ENCODE data around the gene ADAM19.
A peak's percentile ranks its signal among the peaks of the same experiment; 100 is the strongest.

The ADAM19 gene

DNA sequence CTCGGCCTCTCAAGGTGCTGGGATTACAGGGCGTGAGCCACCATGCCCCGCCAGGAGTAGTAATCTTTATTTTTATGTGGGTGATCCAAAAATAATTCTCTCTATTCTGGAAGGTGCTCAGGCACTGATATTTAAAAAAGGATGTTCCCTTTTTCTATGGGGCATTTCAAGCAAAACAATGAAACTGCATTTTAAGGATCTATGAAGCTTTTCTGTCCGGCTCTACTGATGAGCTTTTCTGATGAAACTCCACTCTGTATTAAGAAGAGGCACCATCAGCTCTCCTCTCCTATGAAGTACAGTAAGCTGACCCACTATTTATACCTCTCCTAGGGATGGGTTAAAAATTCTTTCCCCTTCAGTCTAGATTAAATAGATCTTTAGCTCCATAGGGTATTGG, 7.4 kb downstream of the ADAM19 start:
- TF ChIP-seq POU2F2 (IDR thresholded peaks at IDR 0.05; ENCODE audit: low read depth, low read length), result no peak
- TF ChIP-seq PAX5 (IDR thresholded peaks at IDR 0.05; ENCODE audit: insufficient read depth, low read length, severe bottlenecking), result no peak
- no peak for TF ChIP-seq POLR2AphosphoS5 (IDR thresholded peaks at IDR 0.05; ENCODE audit: low read depth, low read length)
- TF ChIP-seq TAF1 (IDR thresholded peaks at IDR 0.05; ENCODE audit: low read depth, low read length), result no peak
- TF ChIP-seq POLR2A (IDR thresholded peaks at IDR 0.05; ENCODE audit: low read depth, low read length), result no peak
- no peak for TF ChIP-seq SPI1 (IDR thresholded peaks at IDR 0.05; ENCODE audit: low read depth, low read length)
- no peak for FAIRE-seq
- no peak for DNase-seq (ENCODE audit: insufficient read length, low spot score)

- TF ChIP-seq POLR2A (IDR thresholded peaks at IDR 0.05; ENCODE audit: low read depth, low read length) (no peak), TAF1 (IDR thresholded peaks at IDR 0.05; ENCODE audit: low read depth, low read length) (no peak), PAX5 (IDR thresholded peaks at IDR 0.05; ENCODE audit: insufficient read depth, low read length, severe bottlenecking) (no peak), POLR2AphosphoS5 (IDR thresholded peaks at IDR 0.05; ENCODE audit: low read depth, low read length) (no peak), SPI1 (IDR thresholded peaks at IDR 0.05; ENCODE audit: low read depth, low read length) (peak; percentile 61)
- DNase-seq (ENCODE audit: insufficient read length, low spot score), result no peak
- peak; percentile 87 for FAIRE-seq
Measured at GRCh38 chr5:157566902-157567489, 8.6 kb downstream of the ADAM19 start.

DNA sequence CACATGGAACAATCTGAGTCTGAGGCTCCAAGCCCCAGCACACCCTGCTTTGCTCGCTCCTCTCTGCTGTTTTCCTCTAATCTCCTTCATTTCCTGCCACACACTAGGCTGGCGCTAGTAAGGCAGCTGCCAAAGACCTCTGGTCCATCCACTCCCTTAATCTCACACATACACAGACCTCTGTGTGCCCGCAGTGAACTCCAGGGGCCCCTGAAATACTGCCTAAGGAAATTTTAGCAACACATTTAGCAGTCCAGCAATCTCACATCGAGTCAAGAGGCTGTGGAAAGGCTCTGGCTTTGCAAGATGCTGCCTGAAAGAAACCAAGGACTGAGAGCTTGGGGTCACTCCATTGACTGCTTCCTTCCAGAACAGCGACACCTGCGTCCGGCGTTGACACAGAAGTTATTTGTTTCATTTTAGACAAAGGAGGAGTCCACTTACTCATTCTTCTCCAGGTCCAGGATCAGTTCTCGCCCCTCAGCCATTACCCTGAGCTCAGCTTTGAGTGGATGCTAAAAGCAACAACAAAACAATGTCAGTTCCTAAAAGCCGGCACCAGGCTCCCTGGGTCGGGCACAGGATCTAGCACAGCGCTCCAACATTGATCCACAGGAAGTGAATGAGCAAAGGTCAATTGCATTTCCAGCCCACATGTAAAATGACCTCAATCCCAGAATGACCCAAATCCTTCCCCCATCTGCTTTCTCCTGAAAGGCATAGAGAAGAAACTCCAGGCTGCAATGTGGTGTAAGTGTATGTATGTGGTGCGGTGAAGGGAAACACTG, 11.5 kb downstream of the ADAM19 start:
- FAIRE-seq (peak; percentile 33), DNase-seq (ENCODE audit: insufficient read length, low spot score) (no peak)

DNA sequence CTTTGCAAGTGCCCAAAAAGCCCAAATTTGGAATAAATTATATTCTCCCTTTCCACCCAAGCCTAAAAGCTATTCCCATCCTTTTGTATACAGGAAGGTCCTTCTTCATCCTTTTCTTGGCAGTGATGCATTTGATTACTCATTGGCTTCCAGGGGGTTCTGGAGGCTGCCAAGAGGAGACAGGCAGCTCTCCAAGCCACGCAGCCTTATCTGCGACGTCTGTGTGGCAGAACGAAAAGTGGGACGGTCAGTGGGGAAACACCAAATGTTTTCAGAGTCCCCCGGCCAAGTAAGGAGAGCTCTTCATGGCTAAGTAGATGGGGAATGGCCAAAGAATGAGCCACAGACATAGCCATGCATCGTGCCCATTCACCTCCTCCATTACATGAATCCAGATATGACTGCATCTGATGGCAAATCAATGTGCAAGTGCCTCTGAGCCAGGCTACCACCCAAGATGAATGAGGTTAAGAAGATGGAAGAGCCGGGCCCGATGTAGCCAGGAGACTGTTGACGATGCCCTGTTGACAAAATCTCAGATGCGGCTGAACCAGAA, 12.1 kb downstream of the ADAM19 start:
- no peak for FAIRE-seq

More for the DNA sequence above, 11.5 kb downstream of the ADAM19 start:
- no peak for TF ChIP-seq SPI1 (IDR thresholded peaks at IDR 0.05; ENCODE audit: low read depth, low read length)
- no peak for TF ChIP-seq PAX5 (IDR thresholded peaks at IDR 0.05; ENCODE audit: insufficient read depth, low read length, severe bottlenecking)
- TF ChIP-seq POLR2A (IDR thresholded peaks at IDR 0.05; ENCODE audit: low read depth, low read length), result no peak
- no peak for TF ChIP-seq TAF1 (IDR thresholded peaks at IDR 0.05; ENCODE audit: low read depth, low read length)
- no peak for TF ChIP-seq POLR2AphosphoS5 (IDR thresholded peaks at IDR 0.05; ENCODE audit: low read depth, low read length)
- no peak for TF ChIP-seq POU2F2 (IDR thresholded peaks at IDR 0.05; ENCODE audit: low read depth, low read length)

GRCh38 chr5:157562111-157562581, 13.4 kb downstream of the ADAM19 start:
- no peak for DNase-seq (ENCODE audit: insufficient read length, low spot score)
- FAIRE-seq, result no peak
- no peak for TF ChIP-seq SPI1 (IDR thresholded peaks at IDR 0.05; ENCODE audit: low read depth, low read length)
- no peak for TF ChIP-seq POLR2A (IDR thresholded peaks at IDR 0.05; ENCODE audit: low read depth, low read length)
- TF ChIP-seq TAF1 (IDR thresholded peaks at IDR 0.05; ENCODE audit: low read depth, low read length), result no peak
- no peak for TF ChIP-seq PAX5 (IDR thresholded peaks at IDR 0.05; ENCODE audit: insufficient read depth, low read length, severe bottlenecking)
- no peak for TF ChIP-seq POU2F2 (IDR thresholded peaks at IDR 0.05; ENCODE audit: low read depth, low read length)
- TF ChIP-seq POLR2AphosphoS5 (IDR thresholded peaks at IDR 0.05; ENCODE audit: low read depth, low read length), result no peak

More for the DNA sequence above, 12.1 kb downstream of the ADAM19 start:
- TF ChIP-seq PAX5 (IDR thresholded peaks at IDR 0.05; ENCODE audit: insufficient read depth, low read length, severe bottlenecking) (no peak), POU2F2 (IDR thresholded peaks at IDR 0.05; ENCODE audit: low read depth, low read length) (no peak), POLR2AphosphoS5 (IDR thresholded peaks at IDR 0.05; ENCODE audit: low read depth, low read length) (no peak), SPI1 (IDR thresholded peaks at IDR 0.05; ENCODE audit: low read depth, low read length) (no peak), TAF1 (IDR thresholded peaks at IDR 0.05; ENCODE audit: low read depth, low read length) (no peak), POLR2A (IDR thresholded peaks at IDR 0.05; ENCODE audit: low read depth, low read length) (no peak)
- no peak for DNase-seq (ENCODE audit: insufficient read length, low spot score)

DNA sequence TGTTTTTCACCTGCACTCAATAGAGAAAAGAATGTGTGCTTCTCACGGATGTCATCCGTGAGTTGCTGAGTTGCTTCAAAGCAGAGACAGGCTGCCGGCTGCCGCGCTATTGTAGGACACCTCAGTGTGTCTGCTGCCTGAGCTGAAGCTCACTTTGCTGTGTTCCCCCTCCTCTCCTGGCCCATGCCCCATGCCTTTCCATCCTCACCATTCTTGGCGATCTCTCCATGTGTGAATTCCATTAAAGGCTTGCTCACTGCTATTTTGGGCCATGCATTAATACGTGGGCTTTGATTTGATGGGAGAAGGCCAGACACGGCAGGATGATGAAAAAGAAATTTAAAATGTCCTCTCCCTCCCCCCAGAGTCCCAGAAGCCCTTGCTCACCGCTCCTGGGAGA, 14.5 kb downstream of the ADAM19 start:
- no peak for FAIRE-seq
- no peak for TF ChIP-seq TAF1 (IDR thresholded peaks at IDR 0.05; ENCODE audit: low read depth, low read length)
- no peak for TF ChIP-seq POU2F2 (IDR thresholded peaks at IDR 0.05; ENCODE audit: low read depth, low read length)
- no peak for TF ChIP-seq SPI1 (IDR thresholded peaks at IDR 0.05; ENCODE audit: low read depth, low read length)
- TF ChIP-seq PAX5 (IDR thresholded peaks at IDR 0.05; ENCODE audit: insufficient read depth, low read length, severe bottlenecking), result no peak
- TF ChIP-seq POLR2AphosphoS5 (IDR thresholded peaks at IDR 0.05; ENCODE audit: low read depth, low read length), result no peak

DNA sequence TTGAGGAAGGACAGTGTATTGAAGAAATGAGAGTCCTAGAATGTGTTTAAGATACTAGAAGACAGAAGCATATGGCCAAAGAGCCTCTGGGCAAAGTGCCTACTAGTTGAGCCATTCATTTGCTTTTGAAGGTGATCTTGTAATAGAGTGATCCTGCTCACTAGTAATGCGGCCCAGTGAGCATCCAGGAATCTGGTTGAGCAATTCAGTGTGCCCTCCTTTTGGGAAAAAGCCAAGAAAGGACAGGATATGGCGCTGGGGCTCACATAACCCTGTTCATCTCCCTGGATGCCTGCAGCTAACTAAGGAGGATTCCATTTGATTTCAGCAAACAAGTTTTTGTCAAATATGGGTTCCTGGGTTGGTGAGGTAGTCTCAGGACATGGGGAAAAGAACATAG, 16.3 kb downstream of the ADAM19 start:
- FAIRE-seq, result no peak
- no peak for DNase-seq (ENCODE audit: insufficient read length, low spot score)
- no peak for TF ChIP-seq SPI1 (IDR thresholded peaks at IDR 0.05; ENCODE audit: low read depth, low read length)
- no peak for TF ChIP-seq TAF1 (IDR thresholded peaks at IDR 0.05; ENCODE audit: low read depth, low read length)
- TF ChIP-seq POLR2A (IDR thresholded peaks at IDR 0.05; ENCODE audit: low read depth, low read length), result no peak
- TF ChIP-seq POU2F2 (IDR thresholded peaks at IDR 0.05; ENCODE audit: low read depth, low read length), result no peak
- TF ChIP-seq PAX5 (IDR thresholded peaks at IDR 0.05; ENCODE audit: insufficient read depth, low read length, severe bottlenecking), result no peak
- TF ChIP-seq POLR2AphosphoS5 (IDR thresholded peaks at IDR 0.05; ENCODE audit: low read depth, low read length), result no peak

More for the DNA sequence above, 14.5 kb downstream of the ADAM19 start:
- no peak for DNase-seq (ENCODE audit: insufficient read length, low spot score)

- FAIRE-seq (no peak), DNase-seq (ENCODE audit: insufficient read length, low spot score) (no peak)
- TF ChIP-seq PAX5 (IDR thresholded peaks at IDR 0.05; ENCODE audit: insufficient read depth, low read length, severe bottlenecking) (no peak), SPI1 (IDR thresholded peaks at IDR 0.05; ENCODE audit: low read depth, low read length) (no peak), POU2F2 (IDR thresholded peaks at IDR 0.05; ENCODE audit: low read depth, low read length) (no peak), TAF1 (IDR thresholded peaks at IDR 0.05; ENCODE audit: low read depth, low read length) (no peak), POLR2AphosphoS5 (IDR thresholded peaks at IDR 0.05; ENCODE audit: low read depth, low read length) (no peak), POLR2A (IDR thresholded peaks at IDR 0.05; ENCODE audit: low read depth, low read length) (no peak)
Measured at GRCh38 chr5:157558681-157559080, 16.9 kb downstream of the ADAM19 start.

DNA sequence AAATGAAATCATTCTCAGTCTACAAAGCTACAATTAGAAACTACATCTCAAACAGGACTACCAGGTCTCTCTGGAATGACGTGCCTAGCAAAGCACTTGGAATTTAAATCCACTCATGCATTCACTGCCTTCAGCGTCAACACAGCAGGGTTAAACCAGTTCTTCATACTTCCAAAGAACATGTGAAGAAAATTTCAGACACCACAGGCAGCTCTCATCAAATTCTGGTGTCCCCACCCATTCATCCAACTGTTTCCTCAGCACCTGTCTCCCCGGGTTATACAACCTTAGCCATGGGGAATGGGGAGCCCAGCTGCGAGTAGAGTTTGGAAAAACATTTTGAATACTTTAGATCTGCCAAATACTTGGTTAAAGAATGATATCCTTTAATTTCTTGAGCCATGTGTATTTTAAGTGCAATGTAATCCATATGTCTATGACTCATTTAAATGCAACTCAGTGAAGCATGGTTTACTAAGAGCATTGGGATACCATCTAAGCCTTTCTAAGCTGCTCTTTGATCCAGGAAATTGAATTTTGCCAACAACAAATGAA, 17.5 kb downstream of the ADAM19 start:
- no peak for FAIRE-seq
- no peak for DNase-seq (ENCODE audit: insufficient read length, low spot score)
- TF ChIP-seq TAF1 (IDR thresholded peaks at IDR 0.05; ENCODE audit: low read depth, low read length) (no peak), PAX5 (IDR thresholded peaks at IDR 0.05; ENCODE audit: insufficient read depth, low read length, severe bottlenecking) (no peak), POU2F2 (IDR thresholded peaks at IDR 0.05; ENCODE audit: low read depth, low read length) (no peak), SPI1 (IDR thresholded peaks at IDR 0.05; ENCODE audit: low read depth, low read length) (no peak), POLR2A (IDR thresholded peaks at IDR 0.05; ENCODE audit: low read depth, low read length) (no peak)

All from GM12891 (cell line).